Choroid plexus epithelial cell (primary cell): Measurements from ENCODE around the gene IFIT1B.

Source experiments
- DNase-seq: peaks from one replicate; pipeline ENCODE4 v3.0.0-alpha.2; 2010; ENCODE audit warnings: low read depth
- H3K4me3 ChIP-seq: 2 replicates; pipeline ENCODE4 v1.5.1; 2011; ENCODE audit warnings: low read depth, mild to moderate bottlenecking, control low read depth, low read length, moderate library complexity
- TF ChIP-seq, protein P1 (sequence below): conservative IDR thresholded peaks from 2 replicates; pipeline ENCODE4 v1.5.1; 2011; ENCODE audit warnings: low read depth, mild to moderate bottlenecking, control low read depth, inconsistent platforms, low read length, moderate library complexity

Gene IFIT1B

DNA sequence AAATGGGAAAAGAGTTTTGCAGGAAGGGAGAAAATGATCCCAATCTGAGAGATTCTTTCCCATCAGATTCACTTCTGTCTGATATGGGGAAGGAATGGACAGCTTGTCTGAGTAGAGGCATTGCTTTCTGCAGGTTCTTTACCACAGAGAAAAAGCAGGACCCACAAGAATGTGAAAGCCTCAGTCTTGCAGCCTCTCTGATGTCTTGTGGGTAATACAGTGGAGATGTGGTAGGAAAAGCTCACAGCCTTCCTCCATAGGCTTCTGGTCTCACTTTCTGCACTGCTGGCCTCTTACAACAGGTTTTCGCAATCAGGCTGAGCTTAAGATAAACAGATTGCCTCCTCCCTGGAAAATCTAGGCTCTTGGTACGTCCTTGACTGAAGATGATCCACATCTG is 15.1 kb downstream of the IFIT1B start:
- TF ChIP-seq, protein P1, sequence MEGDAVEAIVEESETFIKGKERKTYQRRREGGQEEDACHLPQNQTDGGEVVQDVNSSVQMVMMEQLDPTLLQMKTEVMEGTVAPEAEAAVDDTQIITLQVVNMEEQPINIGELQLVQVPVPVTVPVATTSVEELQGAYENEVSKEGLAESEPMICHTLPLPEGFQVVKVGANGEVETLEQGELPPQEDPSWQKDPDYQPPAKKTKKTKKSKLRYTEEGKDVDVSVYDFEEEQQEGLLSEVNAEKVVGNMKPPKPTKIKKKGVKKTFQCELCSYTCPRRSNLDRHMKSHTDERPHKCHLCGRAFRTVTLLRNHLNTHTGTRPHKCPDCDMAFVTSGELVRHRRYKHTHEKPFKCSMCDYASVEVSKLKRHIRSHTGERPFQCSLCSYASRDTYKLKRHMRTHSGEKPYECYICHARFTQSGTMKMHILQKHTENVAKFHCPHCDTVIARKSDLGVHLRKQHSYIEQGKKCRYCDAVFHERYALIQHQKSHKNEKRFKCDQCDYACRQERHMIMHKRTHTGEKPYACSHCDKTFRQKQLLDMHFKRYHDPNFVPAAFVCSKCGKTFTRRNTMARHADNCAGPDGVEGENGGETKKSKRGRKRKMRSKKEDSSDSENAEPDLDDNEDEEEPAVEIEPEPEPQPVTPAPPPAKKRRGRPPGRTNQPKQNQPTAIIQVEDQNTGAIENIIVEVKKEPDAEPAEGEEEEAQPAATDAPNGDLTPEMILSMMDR: no peak
- peak overlapping the region; percentile 64 for H3K4me3 ChIP-seq
- DNase-seq: peak; percentile 97

DNA sequence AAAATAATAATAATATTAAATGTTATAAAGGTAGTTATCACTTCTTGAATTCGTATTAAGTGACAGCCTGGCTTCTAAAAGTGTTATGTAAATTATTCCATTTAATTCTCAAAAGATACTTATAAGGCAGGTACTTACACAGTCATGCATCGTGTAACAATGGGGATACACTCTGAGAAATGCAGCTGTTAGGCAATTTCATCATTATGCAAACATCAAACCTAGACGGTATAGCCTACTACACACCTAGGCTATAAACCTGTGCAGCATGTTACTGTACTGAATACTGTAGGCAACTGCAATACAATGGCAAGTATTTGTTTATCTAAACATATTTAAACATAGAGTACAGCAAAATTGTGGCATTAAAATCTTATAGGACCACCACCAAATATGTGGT is 16.0 kb downstream of the IFIT1B start:
- peak overlapping the region; percentile 64 for H3K4me3 ChIP-seq
- no peak for DNase-seq
- TF ChIP-seq, protein P1: no peak

GRCh38 chr10:89395141-89395540 is 17.3 kb downstream of the IFIT1B start:
- TF ChIP-seq, protein P1: no peak
- no peak for DNase-seq
- H3K4me3 ChIP-seq: no peak overlapping the region

GRCh38 chr10:89398003-89398749 is 20.3 kb downstream of the IFIT1B start:
- H3K4me3 ChIP-seq: no peak overlapping the region
- peak; percentile 61 for DNase-seq
- TF ChIP-seq, protein P1: no peak

- TF ChIP-seq, protein P1: no peak
- DNase-seq: no peak
- no peak overlapping the region for H3K4me3 ChIP-seq
Observed at GRCh38 chr10:89399956-89400355, 22.1 kb downstream of the IFIT1B start.

DNA sequence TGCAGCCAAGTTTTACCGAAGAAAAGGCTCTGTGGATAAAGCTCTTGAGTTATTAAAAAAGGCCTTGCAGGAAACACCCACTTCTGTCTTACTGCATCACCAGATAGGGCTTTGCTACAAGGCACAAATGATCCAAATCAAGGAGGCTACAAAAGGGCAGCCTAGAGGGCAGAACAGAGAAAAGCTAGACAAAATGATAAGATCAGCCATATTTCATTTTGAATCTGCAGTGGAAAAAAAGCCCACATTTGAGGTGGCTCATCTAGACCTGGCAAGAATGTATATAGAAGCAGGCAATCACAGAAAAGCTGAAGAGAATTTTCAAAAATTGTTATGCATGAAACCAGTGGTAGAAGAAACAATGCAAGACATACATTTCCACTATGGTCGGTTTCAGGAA is 25.2 kb downstream of the IFIT1B start:
- DNase-seq: no peak
- TF ChIP-seq, protein P1: no peak

More for the DNA sequence above, 25.2 kb downstream of the IFIT1B start:
- H3K4me3 ChIP-seq: no peak overlapping the region
